ENCODE data around the gene NPC1L1. TPM values are rescaled to one million over a fixed set of nuclear protein-coding genes. Genes with fewer than 3 reads are reported as not detected.
A peak's percentile ranks its signal among the peaks of the same experiment; 100 is the strongest.

NPC1L1 gene
- total and polyA plus RNA-seq, 2 of the 13 experiments (the other 11 are each of a cell fraction or from before 2014, with no cell fraction given) = 4.8 to 14.5 TPM

DNA sequence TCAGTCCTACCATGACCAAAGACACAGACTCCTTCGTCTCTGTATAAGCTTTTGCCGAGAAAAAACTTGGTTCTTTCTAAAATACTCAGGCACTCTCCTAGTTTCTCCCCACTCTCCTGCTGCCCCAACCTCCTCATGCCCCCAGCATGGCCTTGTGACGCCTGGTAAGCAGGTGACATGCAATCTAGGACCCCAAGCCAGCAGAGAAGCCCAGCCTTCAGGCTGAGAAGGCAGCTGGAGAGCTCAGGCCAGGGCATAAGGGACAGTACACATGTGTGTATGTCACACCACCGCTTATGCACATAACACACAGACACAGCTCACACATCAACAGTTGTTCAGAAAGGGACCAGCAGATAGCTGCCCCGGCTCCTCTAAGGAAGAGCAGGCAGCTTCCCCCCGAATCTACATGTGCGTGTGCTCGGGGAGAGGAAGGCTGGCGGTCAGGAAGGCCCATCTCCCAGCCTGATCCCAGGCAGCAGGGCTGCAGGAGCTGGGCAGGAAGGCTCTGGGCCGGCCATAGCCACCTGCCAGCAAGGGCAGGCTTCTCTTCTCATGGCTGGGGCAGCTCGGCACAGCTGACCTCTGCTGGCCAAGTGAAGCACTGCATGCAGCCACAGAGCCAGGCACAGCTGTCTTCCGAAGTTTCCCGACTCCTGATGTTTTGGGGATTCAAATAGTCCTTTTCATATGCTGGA, 24.1 kb upstream of the NPC1L1 start (continued):
- no peak for TF ChIP-seq TBL1XR1 (IDR thresholded peaks at IDR 0.05; ENCODE audit: borderline replicate concordance, low read length, partially characterized antibody)

DNA sequence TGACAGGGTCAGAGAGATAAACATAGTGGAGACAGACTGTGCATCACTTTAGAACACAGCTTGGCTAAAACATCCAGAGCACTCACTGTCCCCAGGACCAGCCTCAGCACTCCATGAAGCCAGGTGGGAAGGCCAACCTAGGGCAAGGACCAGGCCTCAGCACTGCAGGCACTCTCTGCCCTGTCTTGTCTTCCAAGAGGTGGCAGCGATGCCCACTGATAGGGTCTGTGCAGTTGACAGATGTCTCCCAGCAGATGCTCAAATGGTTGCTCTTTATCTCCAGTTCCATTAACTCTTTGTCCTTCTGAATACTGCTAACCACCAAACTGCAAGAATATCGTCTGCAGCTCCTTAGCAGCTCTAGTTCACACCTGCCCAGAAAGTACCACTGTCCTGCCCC, 23.5 kb upstream of the NPC1L1 start:
- FAIRE-seq (no peak), DNase-seq (ENCODE audit: low spot score) (no peak), ATAC-seq (no peak)
- in situ Hi-C loops (cut with HindIII; ENCODE audit: extremely low pct_ligation_motif_present, low pct_unique_long_range_greater_than_20kb) = no loop called here
- Histone ChIP-seq H3K4me1 (ENCODE audit: insufficient read depth, low read length) (peaks cover 40% of the 10 kb centered on the region), H4K20me1 (ENCODE audit: insufficient read depth, low read length) (no peaks in the 10 kb centered on the region; the same call in 1 of the 2 replicates), H3K9me3 (ENCODE audit: low read length) (no peaks in the 10 kb centered on the region), H3K36me3 (replicated peaks in 1 of 2; ENCODE audit: control insufficient read depth in 1 of 2, insufficient read depth in 2 of 2, low read length in 2 of 2) (peaks cover 31 to 49% of the 10 kb centered on the region in 2 experiments), H3K27me3 (ENCODE audit: control insufficient read depth in 1 of 2, insufficient read depth in 2 of 2, low read length in 2 of 2) (no peaks in the 10 kb centered on the region), H3K79me2 (ENCODE audit: insufficient read depth, low read length) (no peaks in the 10 kb centered on the region), H3K27ac (ENCODE audit: extremely low read length, insufficient read depth, low read length) (no peak overlapping the region), H2AFZ (ENCODE audit: low read length) (no peak overlapping the region), H3K9ac (ENCODE audit: insufficient read depth, low read depth, low read length) (no peak overlapping the region), H3K4me2 (ENCODE audit: low read depth, low read length) (no peak overlapping the region), H3K4me3 (replicated peaks in 1 of 3; ENCODE audit: insufficient read depth in 1 of 3, low read depth in 2 of 3, low read length in 3 of 3) (no peak overlapping the region)
- intact Hi-C loops (cut with micrococcal nuclease; ENCODE audit: unreplicated experiment) = loop anchor here (1.0 to 2.0 kb wide), 3 partner anchors 22 to 323 kb away; no protein-coding TSS in a partner anchor
- 89% methylated on average over 2 of the region's 2 CpGs for WGBS (ENCODE audit: low lambda C conversion rate)
- no TSS peak for BruUV-seq (replicated peaks)
- ChIA-PET CTCF (ENCODE audit: low intra/inter-chr PET ratio, low total read pairs) (interaction anchor here (2.1 to 2.5 kb wide), 2 partner anchors 30 to 323 kb away, joined by 8 to 14 read pairs; no protein-coding TSS in a partner anchor), POLR2A (interaction anchor here (0.7 to 4.2 kb wide), 6 partner anchors 9 to 74 kb away, joined by 3 to 45 read pairs (median 8); partner anchors contain the start of genes DDX56, NPC1L1, NUDCD3 and OGDH)
- TF ChIP-seq HOXA9 (CRISPR knock-in tag; IDR thresholded peaks at IDR 0.05; ENCODE audit: borderline replicate concordance) (0 out of 2 replicates have a peak, but pooled peaks have one; percentile 22), PATZ1 (CRISPR knock-in tag; IDR thresholded peaks at IDR 0.05) (no peak), MXD4 (CRISPR knock-in tag; IDR thresholded peaks at IDR 0.05) (no peak), ZNF33B (CRISPR knock-in tag; IDR thresholded peaks at IDR 0.05) (no peak), FOSL1 (CRISPR knock-in tag; IDR thresholded peaks at IDR 0.05; ENCODE audit: borderline replicate concordance) (no peak), ZNF556 (CRISPR knock-in tag; IDR thresholded peaks at IDR 0.05; ENCODE audit: borderline replicate concordance) (no peak), POLR2AphosphoS5 (IDR thresholded peaks at IDR 0.05; ENCODE audit: low read depth, low read length) (0 out of 2 replicates have a peak, but pooled peaks have one; percentile 15), CBX2 (IDR thresholded peaks at IDR 0.05; ENCODE audit: low read depth, low read length) (no peak), CBX2 (CRISPR knock-in tag; IDR thresholded peaks at IDR 0.05; ENCODE audit: low read depth) (no peak), MXD3 (CRISPR knock-in tag; IDR thresholded peaks at IDR 0.05) (no peak), SP4 (CRISPR knock-in tag; IDR thresholded peaks at IDR 0.05) (no peak), TCF7L2 (IDR thresholded peaks at IDR 0.05; ENCODE audit: low read depth, low read length) (no peak), ZNF143 (CRISPR knock-in tag; IDR thresholded peaks at IDR 0.05) (no peak), NFIB (CRISPR knock-in tag; IDR thresholded peaks at IDR 0.05; ENCODE audit: borderline replicate concordance) (no peak), TMF1 (CRISPR knock-in tag; IDR thresholded peaks at IDR 0.05; ENCODE audit: low read depth) (no peak), SMAD1 (CRISPR knock-in tag; IDR thresholded peaks at IDR 0.05; ENCODE audit: borderline replicate concordance, low read depth) (no peak), POLR2G (IDR thresholded peaks at IDR 0.05; ENCODE audit: low read depth, low read length) (peak; percentile 6; the same call in 1 of the 2 replicates), ZNF772 (CRISPR knock-in tag; IDR thresholded peaks at IDR 0.05) (no peak), ZNF441 (CRISPR knock-in tag; IDR thresholded peaks at IDR 0.05; ENCODE audit: borderline replicate concordance) (no peak), ZNF382 (CRISPR knock-in tag; IDR thresholded peaks at IDR 0.05; ENCODE audit: borderline replicate concordance) (no peak), TBL1XR1 (IDR thresholded peaks at IDR 0.05; ENCODE audit: borderline replicate concordance, low read length, partially characterized antibody) (no peak), POLR2A (IDR thresholded peaks at IDR 0.05; ENCODE audit: insufficient read depth in 1 of 2, low read depth in 2 of 2, low read length in 2 of 2) (peak; percentile 28 to 48; a peak in 2 of 4 replicates)

Data from HepG2 (cell line).